ENCODE data around the gene C2orf81.

DNA sequence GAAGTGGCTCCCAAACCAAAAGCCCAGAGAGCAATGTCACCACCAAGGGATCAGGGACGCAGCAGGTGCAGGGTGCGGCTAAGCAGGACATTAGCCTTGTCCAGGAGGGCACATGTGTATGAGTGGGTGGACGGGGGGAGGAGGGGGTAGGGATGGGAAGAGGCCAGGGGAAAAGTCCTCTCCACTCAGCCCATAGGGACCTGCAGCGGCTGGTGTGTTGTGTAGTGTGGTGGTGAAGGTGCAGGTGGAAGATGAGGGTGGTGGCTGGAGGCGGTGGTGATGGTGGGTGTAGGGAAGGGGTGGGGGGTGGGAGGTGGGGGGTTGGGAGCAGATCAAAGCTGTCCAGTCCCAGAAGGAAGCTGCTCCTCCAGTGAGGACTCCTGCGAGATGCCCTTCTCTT is 3.7 kb downstream of the C2orf81 start:
- TF ChIP-seq, protein P1, sequence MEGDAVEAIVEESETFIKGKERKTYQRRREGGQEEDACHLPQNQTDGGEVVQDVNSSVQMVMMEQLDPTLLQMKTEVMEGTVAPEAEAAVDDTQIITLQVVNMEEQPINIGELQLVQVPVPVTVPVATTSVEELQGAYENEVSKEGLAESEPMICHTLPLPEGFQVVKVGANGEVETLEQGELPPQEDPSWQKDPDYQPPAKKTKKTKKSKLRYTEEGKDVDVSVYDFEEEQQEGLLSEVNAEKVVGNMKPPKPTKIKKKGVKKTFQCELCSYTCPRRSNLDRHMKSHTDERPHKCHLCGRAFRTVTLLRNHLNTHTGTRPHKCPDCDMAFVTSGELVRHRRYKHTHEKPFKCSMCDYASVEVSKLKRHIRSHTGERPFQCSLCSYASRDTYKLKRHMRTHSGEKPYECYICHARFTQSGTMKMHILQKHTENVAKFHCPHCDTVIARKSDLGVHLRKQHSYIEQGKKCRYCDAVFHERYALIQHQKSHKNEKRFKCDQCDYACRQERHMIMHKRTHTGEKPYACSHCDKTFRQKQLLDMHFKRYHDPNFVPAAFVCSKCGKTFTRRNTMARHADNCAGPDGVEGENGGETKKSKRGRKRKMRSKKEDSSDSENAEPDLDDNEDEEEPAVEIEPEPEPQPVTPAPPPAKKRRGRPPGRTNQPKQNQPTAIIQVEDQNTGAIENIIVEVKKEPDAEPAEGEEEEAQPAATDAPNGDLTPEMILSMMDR (IDR thresholded peaks at IDR 0.05) = no peak
- TF ChIP-seq TCF12 (IDR thresholded peaks at IDR 0.05) (no peak), SIN3A (IDR thresholded peaks at IDR 0.05; ENCODE audit: borderline replicate concordance, low read depth, low read length) (no peak), TAF1 (IDR thresholded peaks at IDR 0.05; ENCODE audit: borderline replicate concordance, low read depth, low read length) (no peak), NFIC (IDR thresholded peaks at IDR 0.05; ENCODE audit: borderline replicate concordance) (no peak), YY1 (IDR thresholded peaks at IDR 0.05; ENCODE audit: low read depth) (no peak), POLR2AphosphoS5 (IDR thresholded peaks at IDR 0.05; ENCODE audit: low read depth, low read length) (no peak), MXI1 (IDR thresholded peaks at IDR 0.05; ENCODE audit: low read depth, low read length) (no peak), TEAD4 (IDR thresholded peaks at IDR 0.05; ENCODE audit: borderline replicate concordance, insufficient read depth) (no peak), GABPA (IDR thresholded peaks at IDR 0.05; ENCODE audit: low read depth) (no peak)
